ENCODE measurements around the gene LRSAM1.
"Not testable (repeated sequence)": the region's sequence is repeated elsewhere in the genome, so short reads cannot be mapped to it uniquely, and the experiment has no call there.

Gene LRSAM1

GRCh38 chr9:127458921-127459320, 7.6 kb downstream of the LRSAM1 start:
- Histone ChIP-seq H2BK5ac (ENCODE audit: low read length) (no peak overlapping the region), H2BK15ac (ENCODE audit: low read length) (no peak overlapping the region), H3K18ac (ENCODE audit: low read length) (no peak overlapping the region), H3K4me1 (ENCODE audit: control insufficient read depth in 2 of 2, insufficient read depth in 1 of 2, low read depth in 1 of 2, low read length in 2 of 2) (no peaks in the 10 kb centered on the region), H3K36me3 (replicated peaks in 1 of 2; ENCODE audit: control insufficient read depth in 2 of 2, insufficient read depth in 2 of 2, low read length in 2 of 2) (peaks cover 17 to 66% of the 10 kb centered on the region in 2 donors), H3K23ac (ENCODE audit: low read depth, low read length, poor library complexity) (no peak overlapping the region), H3K27me3 (ENCODE audit: control insufficient read depth in 3 of 3, insufficient read depth in 3 of 3, low read depth in 1 of 3, low read length in 3 of 3) (no peaks in the 10 kb centered on the region), H3K79me1 (ENCODE audit: low read depth, low read length) (no peaks in the 10 kb centered on the region), H2AFZ (ENCODE audit: low read length) (no peak overlapping the region), H3K9me3 (replicated peaks in 1 of 2; ENCODE audit: control insufficient read depth in 2 of 2, insufficient read depth in 1 of 2, low read depth in 1 of 2, low read length in 2 of 2) (peaks cover 0 to 1% of the 10 kb centered on the region in 2 donors), H3K4me3 (ENCODE audit: low read length in 2 of 2) (no peak overlapping the region), H2AK5ac (ENCODE audit: low read depth, low read length) (no peak overlapping the region), H3K4me2 (ENCODE audit: insufficient read depth, low read length, poor library complexity, severe bottlenecking) (no peak overlapping the region), H4K91ac (ENCODE audit: low read depth, low read length, poor library complexity) (no peak overlapping the region), H2BK12ac (ENCODE audit: low read length) (no peak overlapping the region), H2BK120ac (ENCODE audit: low read depth, low read length) (no peak overlapping the region), H3K14ac (ENCODE audit: low read length) (no peak overlapping the region), H3K27ac (replicated peaks; ENCODE audit: low read length) (no peak overlapping the region), H3K4ac (ENCODE audit: low read length) (no peak overlapping the region), H3K9ac (ENCODE audit: low read depth, low read length, poor library complexity) (no peak overlapping the region), H4K8ac (ENCODE audit: low read depth, low read length) (no peak overlapping the region)
- DNase-seq (ENCODE audit: low spot score): no peak
- no CpG with 5 or more reads among the region's 9 CpGs for WGBS, 2 donors (ENCODE audit: extremely low coverage in 2 of 2, insufficient read length in 2 of 2, insufficient replicate concordance in 1 of 2)

GRCh38 chr9:127463382-127463781, 12.1 kb downstream of the LRSAM1 start:
- Histone ChIP-seq H3K4me2 (ENCODE audit: insufficient read depth, low read length, poor library complexity, severe bottlenecking) (no peak overlapping the region), H3K79me1 (ENCODE audit: low read depth, low read length) (no peaks in the 10 kb centered on the region), H3K36me3 (replicated peaks in 1 of 2; ENCODE audit: control insufficient read depth in 2 of 2, insufficient read depth in 2 of 2, low read length in 2 of 2) (peaks cover 19 to 51% of the 10 kb centered on the region in 2 donors), H2BK120ac (ENCODE audit: low read depth, low read length) (no peak overlapping the region), H2BK12ac (ENCODE audit: low read length) (no peak overlapping the region), H3K4ac (ENCODE audit: low read length) (no peak overlapping the region), H2BK5ac (ENCODE audit: low read length) (no peak overlapping the region), H2AFZ (ENCODE audit: low read length) (no peak overlapping the region), H3K9me3 (replicated peaks in 1 of 2; ENCODE audit: control insufficient read depth in 2 of 2, insufficient read depth in 1 of 2, low read depth in 1 of 2, low read length in 2 of 2) (peaks cover 0 to 1% of the 10 kb centered on the region in 2 donors), H3K4me3 (ENCODE audit: low read length in 2 of 2) (no peak overlapping the region), H4K91ac (ENCODE audit: low read depth, low read length, poor library complexity) (no peak overlapping the region), H3K14ac (ENCODE audit: low read length) (no peak overlapping the region), H2AK5ac (ENCODE audit: low read depth, low read length) (no peak overlapping the region), H3K18ac (ENCODE audit: low read length) (no peak overlapping the region), H3K27me3 (ENCODE audit: control insufficient read depth in 3 of 3, insufficient read depth in 3 of 3, low read depth in 1 of 3, low read length in 3 of 3) (no peaks in the 10 kb centered on the region), H3K23ac (ENCODE audit: low read depth, low read length, poor library complexity) (no peak overlapping the region), H3K9ac (ENCODE audit: low read depth, low read length, poor library complexity) (no peak overlapping the region), H3K4me1 (ENCODE audit: control insufficient read depth in 2 of 2, insufficient read depth in 1 of 2, low read depth in 1 of 2, low read length in 2 of 2) (no peaks in the 10 kb centered on the region), H2BK15ac (ENCODE audit: low read length) (no peak overlapping the region), H4K8ac (ENCODE audit: low read depth, low read length) (no peak overlapping the region), H3K27ac (replicated peaks; ENCODE audit: low read length) (no peak overlapping the region)
- WGBS, 2 donors (ENCODE audit: extremely low coverage in 2 of 2, insufficient read length in 2 of 2, insufficient replicate concordance in 1 of 2): no CpG with 5 or more reads among the region's 3 CpGs
- DNase-seq (ENCODE audit: low spot score): no peak

- H3K4me1 ChIP-seq (ENCODE audit: control insufficient read depth in 2 of 2, insufficient read depth in 1 of 2, low read depth in 1 of 2, low read length in 2 of 2): no peaks in the 10 kb centered on the region
- H2BK12ac ChIP-seq (ENCODE audit: low read length): no peak overlapping the region
- no peak overlapping the region for H4K91ac ChIP-seq (ENCODE audit: low read depth, low read length, poor library complexity)
- no peak overlapping the region for H3K27ac ChIP-seq (replicated peaks; ENCODE audit: low read length)
- no peaks in the 10 kb centered on the region for H3K27me3 ChIP-seq (ENCODE audit: control insufficient read depth in 3 of 3, insufficient read depth in 3 of 3, low read depth in 1 of 3, low read length in 3 of 3)
- H2BK120ac ChIP-seq (ENCODE audit: low read depth, low read length): no peak overlapping the region
- peak overlapping the region; percentile 2 for H3K23ac ChIP-seq (ENCODE audit: low read depth, low read length, poor library complexity)
- H3K18ac ChIP-seq (ENCODE audit: low read length): no peak overlapping the region
- H2BK5ac ChIP-seq (ENCODE audit: low read length): no peak overlapping the region
- no peak overlapping the region for H4K8ac ChIP-seq (ENCODE audit: low read depth, low read length)
- H2AK5ac ChIP-seq (ENCODE audit: low read depth, low read length): no peak overlapping the region
- H3K36me3 ChIP-seq (replicated peaks in 1 of 2; ENCODE audit: control insufficient read depth in 2 of 2, insufficient read depth in 2 of 2, low read length in 2 of 2): peaks cover 17 to 48% of the 10 kb centered on the region in 2 donors
- no peak overlapping the region for H3K4me3 ChIP-seq (ENCODE audit: low read length in 2 of 2)
- peak overlapping the region; percentile 27 for H3K4ac ChIP-seq (ENCODE audit: low read length)
- H2BK15ac ChIP-seq (ENCODE audit: low read length): no peak overlapping the region
- no peak overlapping the region for H3K4me2 ChIP-seq (ENCODE audit: insufficient read depth, low read length, poor library complexity, severe bottlenecking)
- H3K9ac ChIP-seq (ENCODE audit: low read depth, low read length, poor library complexity): peak overlapping the region; percentile 64
- no CpG with 5 or more reads among the region's 7 CpGs for WGBS, 2 donors (ENCODE audit: extremely low coverage in 2 of 2, insufficient read length in 2 of 2, insufficient replicate concordance in 1 of 2)
- no peak overlapping the region for H3K14ac ChIP-seq (ENCODE audit: low read length)
- H3K9me3 ChIP-seq (replicated peaks in 1 of 2; ENCODE audit: control insufficient read depth in 2 of 2, insufficient read depth in 1 of 2, low read depth in 1 of 2, low read length in 2 of 2): peaks cover 0 to 1% of the 10 kb centered on the region in 2 donors
- no peak for DNase-seq (ENCODE audit: low spot score)
- H3K79me1 ChIP-seq (ENCODE audit: low read depth, low read length): no peaks in the 10 kb centered on the region
- H2AFZ ChIP-seq (ENCODE audit: low read length): no peak overlapping the region
Observed at GRCh38 chr9:127463911-127464310, 12.6 kb downstream of the LRSAM1 start.

GRCh38 chr9:127466407-127466917, 15.2 kb downstream of the LRSAM1 start:
- not testable (repeated sequence) for H3K4me1 ChIP-seq (ENCODE audit: control insufficient read depth in 2 of 2, insufficient read depth in 1 of 2, low read depth in 1 of 2, low read length in 2 of 2); H2BK5ac ChIP-seq (ENCODE audit: low read length); H2AK5ac ChIP-seq (ENCODE audit: low read depth, low read length); H3K23ac ChIP-seq (ENCODE audit: low read depth, low read length, poor library complexity); DNase-seq (ENCODE audit: low spot score); H3K18ac ChIP-seq (ENCODE audit: low read length); H2BK12ac ChIP-seq (ENCODE audit: low read length); H3K4me3 ChIP-seq (ENCODE audit: low read length in 2 of 2); H2AFZ ChIP-seq (ENCODE audit: low read length); H3K9me3 ChIP-seq (replicated peaks in 1 of 2; ENCODE audit: control insufficient read depth in 2 of 2, insufficient read depth in 1 of 2, low read depth in 1 of 2, low read length in 2 of 2); H4K91ac ChIP-seq (ENCODE audit: low read depth, low read length, poor library complexity); H3K27ac ChIP-seq (replicated peaks; ENCODE audit: low read length); H2BK120ac ChIP-seq (ENCODE audit: low read depth, low read length); H3K14ac ChIP-seq (ENCODE audit: low read length); H3K9ac ChIP-seq (ENCODE audit: low read depth, low read length, poor library complexity); H3K4ac ChIP-seq (ENCODE audit: low read length); H3K79me1 ChIP-seq (ENCODE audit: low read depth, low read length); H2BK15ac ChIP-seq (ENCODE audit: low read length); H4K8ac ChIP-seq (ENCODE audit: low read depth, low read length); H3K27me3 ChIP-seq (ENCODE audit: control insufficient read depth in 3 of 3, insufficient read depth in 3 of 3, low read depth in 1 of 3, low read length in 3 of 3); H3K4me2 ChIP-seq (ENCODE audit: insufficient read depth, low read length, poor library complexity, severe bottlenecking)
- peaks cover 10 to 34% of the 10 kb centered on the region in 2 donors for H3K36me3 ChIP-seq (replicated peaks in 1 of 2; ENCODE audit: control insufficient read depth in 2 of 2, insufficient read depth in 2 of 2, low read length in 2 of 2)
- no CpG with 5 or more reads among the region's 5 CpGs for WGBS, 2 donors (ENCODE audit: extremely low coverage in 2 of 2, insufficient read length in 2 of 2, insufficient replicate concordance in 1 of 2)

Data from neuronal stem cell (in vitro differentiated cells).